HEK293 (cell line): ENCODE data around the gene ECT2.

Experiments used
- CTCF ChIA-PET: fragments of 350-600 bp; formaldehyde crosslinking; extraction: SDS; loops from one replicate; lab custom pipeline; 2021; ENCODE audit warnings: antibody characterized with exemption; lab: Yijun Ruan, JAX
- POLR2A ChIA-PET: fragments of 300-600 bp; formaldehyde crosslinking; extraction: SDS; loops from one replicate; lab custom pipeline; 2020; ENCODE audit warnings: antibody characterized with exemption, inconsistent platforms; lab: Yijun Ruan, JAX
- H3K27ac ChIP-seq: fragments of 200-500 bp; sonication (Bioruptor generic); 2 replicates; pipeline ENCODE4 v1.5.1; 2014; ENCODE audit warnings: low read depth, low read length, control low read depth, inconsistent platforms; ENCODE audit errors: extremely low read depth
- H3K36me3 ChIP-seq, 2 experiments: fragments of 200-500 bp in 1 of 2; sonication (Bioruptor generic) in 1 of 2; 1 replicate in 1 of 2; 2 replicates in 1 of 2; pipeline ENCODE4 v1.5.1; 2014 to 2017; ENCODE audit warnings: inconsistent platforms in 2 of 2, low read length in 2 of 2; ENCODE audit not compliant: control insufficient read depth in 2 of 2, insufficient read depth in 1 of 2
- H3K4me1 ChIP-seq: fragments of 200-500 bp; sonication (Bioruptor generic); 2 replicates; pipeline ENCODE4 v1.5.1; 2014; ENCODE audit warnings: mild to moderate bottlenecking, low read length, inconsistent platforms; ENCODE audit not compliant: control insufficient read depth, insufficient read depth
- H3K4me3 ChIP-seq: 2 replicates; pipeline ENCODE4 v1.5.1; 2011; ENCODE audit warnings: low read depth, mild to moderate bottlenecking, control low read depth, low read length, moderate library complexity
- H3K9me3 ChIP-seq: fragments of 200-500 bp; sonication (Bioruptor generic); 2 replicates; pipeline ENCODE4 v1.5.1; 2014; ENCODE audit warnings: low read depth, low read length, inconsistent platforms; ENCODE audit not compliant: control insufficient read depth, insufficient read depth
- KLF10 ChIP-seq: fragments of 450-650 bp; IDR thresholded peaks from 2 replicates; pipeline ENCODE4 v1.5.1; 2018; ENCODE audit warnings: missing biosample characterization, mild to moderate bottlenecking, missing genetic modification characterization
- OSR2 ChIP-seq: fragments of 450-650 bp; formaldehyde crosslinking; IDR thresholded peaks from 2 replicates; pipeline ENCODE4 v1.5.1; 2016; ENCODE audit warnings: missing biosample characterization, missing genetic modification characterization
- PRDM1 ChIP-seq: fragments of 450-650 bp; formaldehyde crosslinking; IDR thresholded peaks from 2 replicates; pipeline ENCODE4; 2016; ENCODE audit warnings: missing biosample characterization, missing genetic modification characterization
- SETDB1 ChIP-seq: IDR thresholded peaks from one replicate; pipeline ENCODE4 v1.6.1; 2017; ENCODE audit warnings: mild to moderate bottlenecking, low read length, moderate library complexity, mixed read lengths; ENCODE audit not compliant: insufficient read length
- YY2 ChIP-seq: fragments of 450-650 bp; formaldehyde crosslinking; IDR thresholded peaks from 2 replicates; pipeline ENCODE4 v1.5.1; 2016; ENCODE audit warnings: missing biosample characterization, missing genetic modification characterization
- ZBTB48 ChIP-seq: fragments of 450-650 bp; formaldehyde crosslinking; IDR thresholded peaks from 2 replicates; pipeline ENCODE4 v1.5.1; 2016; ENCODE audit warnings: missing biosample characterization, missing genetic modification characterization
- ZNF112 ChIP-seq: fragments of 450-650 bp; formaldehyde crosslinking; IDR thresholded peaks from 2 replicates; pipeline ENCODE4 v1.5.0; 2017; ENCODE audit warnings: missing biosample characterization, missing genetic modification characterization
- ZNF121 ChIP-seq: fragments of 450-650 bp; formaldehyde crosslinking; IDR thresholded peaks from 2 replicates; pipeline ENCODE4 v1.5.1; 2016; ENCODE audit warnings: missing biosample characterization, missing genetic modification characterization
- ZNF292 ChIP-seq: fragments of 450-650 bp; formaldehyde crosslinking; IDR thresholded peaks from 2 replicates; pipeline ENCODE4 v1.5.1; 2016; ENCODE audit warnings: low read depth, missing biosample characterization, missing genetic modification characterization, borderline replicate concordance
- ZNF335 ChIP-seq: fragments of 450-650 bp; formaldehyde crosslinking; conservative IDR thresholded peaks from 2 replicates; pipeline ENCODE4 v1.5.1; 2016; ENCODE audit warnings: missing biosample characterization, missing genetic modification characterization
- ZNF530 ChIP-seq: fragments of 450-650 bp; formaldehyde crosslinking; IDR thresholded peaks from 2 replicates; pipeline ENCODE4 v1.5.1; 2016; ENCODE audit warnings: low read depth, missing biosample characterization, missing genetic modification characterization
- ZNF701 ChIP-seq: fragments of 450-650 bp; formaldehyde crosslinking; IDR thresholded peaks from 2 replicates; pipeline ENCODE4 v1.5.1; 2016; ENCODE audit warnings: missing biosample characterization, missing genetic modification characterization
- ZSCAN16 ChIP-seq: fragments of 450-650 bp; formaldehyde crosslinking; IDR thresholded peaks from 2 replicates; pipeline ENCODE4 v1.5.1; 2016; ENCODE audit warnings: missing biosample characterization, missing genetic modification characterization
- ZSCAN30 ChIP-seq: fragments of 450-650 bp; IDR thresholded peaks from 2 replicates; pipeline ENCODE4 v1.5.1; 2018; ENCODE audit warnings: missing biosample characterization, mild to moderate bottlenecking, missing genetic modification characterization, moderate library complexity
- TF ChIP-seq, protein P1 (sequence below): fragments of 450-650 bp; formaldehyde crosslinking; IDR thresholded peaks from 2 replicates; pipeline ENCODE4 v1.5.1; 2016; ENCODE audit warnings: missing biosample characterization, missing genetic modification characterization
- TF ChIP-seq, protein P2 (sequence below): fragments of 450-650 bp; formaldehyde crosslinking; IDR thresholded peaks from 2 replicates; pipeline ENCODE4 v1.5.1; 2017; ENCODE audit warnings: missing biosample characterization, missing genetic modification characterization
- TF ChIP-seq, protein P3 (sequence below): fragments of 450-650 bp; formaldehyde crosslinking; IDR thresholded peaks from 2 replicates; pipeline ENCODE4 v1.5.1; 2017; ENCODE audit warnings: missing biosample characterization, missing genetic modification characterization
- TF ChIP-seq, protein P4 (sequence below): fragments of 450-650 bp; formaldehyde crosslinking; IDR thresholded peaks from 2 replicates; pipeline ENCODE4 v1.5.0; 2017; ENCODE audit warnings: missing biosample characterization, missing genetic modification characterization, borderline replicate concordance
- TF ChIP-seq, protein P5 (sequence below): fragments of 450-650 bp; formaldehyde crosslinking; IDR thresholded peaks from 2 replicates; pipeline ENCODE4 v1.5.1; 2016; ENCODE audit warnings: missing biosample characterization, missing genetic modification characterization
- TF ChIP-seq, protein P6 (sequence below): fragments of 450-650 bp; formaldehyde crosslinking; IDR thresholded peaks from 2 replicates; pipeline ENCODE4 v1.5.1; 2017; ENCODE audit warnings: missing biosample characterization, missing genetic modification characterization
- TF ChIP-seq, protein P7 (sequence below): fragments of 450-650 bp; formaldehyde crosslinking; IDR thresholded peaks from 2 replicates; pipeline ENCODE4 v1.5.1; 2016; ENCODE audit warnings: missing biosample characterization, missing genetic modification characterization

ECT2 gene

DNA sequence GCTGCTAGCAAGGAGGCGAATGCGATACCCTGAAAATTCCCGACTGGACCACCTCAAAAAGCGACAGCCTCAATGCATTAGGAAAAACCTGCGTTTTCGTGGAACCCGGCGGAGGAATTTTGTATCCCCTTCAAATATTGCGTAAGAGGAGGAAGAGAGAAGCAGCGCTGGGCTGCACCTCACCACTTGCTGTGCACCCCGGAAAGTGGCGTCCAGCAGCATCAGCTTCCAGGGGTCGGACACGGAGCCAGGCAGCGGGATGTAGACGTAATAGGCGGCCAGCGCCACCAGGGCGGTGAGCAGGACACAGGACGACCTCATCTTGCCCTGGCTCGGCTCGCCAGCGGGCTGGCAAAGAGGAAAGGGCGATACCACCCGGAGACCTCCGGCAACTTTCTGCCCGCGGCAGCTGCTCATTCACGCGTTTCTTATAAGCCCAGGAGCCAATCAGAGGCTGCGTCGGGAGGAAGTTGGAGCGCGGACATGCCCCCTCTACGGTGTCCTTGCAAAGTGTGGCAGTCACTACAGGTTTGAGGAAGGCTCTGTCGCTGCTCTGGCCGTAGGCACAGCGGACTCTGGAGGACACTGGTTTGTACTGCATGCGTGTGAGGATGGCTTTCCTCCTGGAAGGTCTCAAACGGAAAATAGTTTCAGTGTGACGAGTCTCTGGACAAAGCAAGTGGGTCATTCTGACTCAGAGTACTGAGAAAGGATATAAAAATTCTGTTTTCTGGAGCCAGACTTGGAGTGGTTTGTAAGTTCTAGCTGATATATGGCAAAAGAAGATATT lies 39.7 kb upstream of the ECT2 start, which contains the start of gene NCEH1:
Gene NCEH1 (minus strand): TSS at position 404 of the 790 bp plus-strand sequence. CDS start 83 bp downstream, at position 321.
- CTCF ChIA-PET: interaction anchor here (0.5 to 1.9 kb wide), 15 partner anchors 9 to 566 kb away, joined by 3 to 8 read pairs (median 3); no protein-coding TSS in a partner anchor
- Histone ChIP-seq H3K4me1 (no peaks in the 10 kb centered on the region), H3K27ac (no peak within 1 kb of the TSS; the same call in 1 of the 2 replicates), H3K36me3 (no peaks in the 10 kb centered on the region), H3K9me3 (no peaks in the 10 kb centered on the region), H3K4me3 (peak within 1 kb of the TSS; percentile 99)
- POLR2A ChIA-PET: interaction anchor here (1.0 to 1.4 kb wide), 4 partner anchors 9 to 40 kb away, joined by 4 to 6 read pairs (median 5); partner anchors contain the start of gene ECT2
- TF ChIP-seq, protein P1, sequence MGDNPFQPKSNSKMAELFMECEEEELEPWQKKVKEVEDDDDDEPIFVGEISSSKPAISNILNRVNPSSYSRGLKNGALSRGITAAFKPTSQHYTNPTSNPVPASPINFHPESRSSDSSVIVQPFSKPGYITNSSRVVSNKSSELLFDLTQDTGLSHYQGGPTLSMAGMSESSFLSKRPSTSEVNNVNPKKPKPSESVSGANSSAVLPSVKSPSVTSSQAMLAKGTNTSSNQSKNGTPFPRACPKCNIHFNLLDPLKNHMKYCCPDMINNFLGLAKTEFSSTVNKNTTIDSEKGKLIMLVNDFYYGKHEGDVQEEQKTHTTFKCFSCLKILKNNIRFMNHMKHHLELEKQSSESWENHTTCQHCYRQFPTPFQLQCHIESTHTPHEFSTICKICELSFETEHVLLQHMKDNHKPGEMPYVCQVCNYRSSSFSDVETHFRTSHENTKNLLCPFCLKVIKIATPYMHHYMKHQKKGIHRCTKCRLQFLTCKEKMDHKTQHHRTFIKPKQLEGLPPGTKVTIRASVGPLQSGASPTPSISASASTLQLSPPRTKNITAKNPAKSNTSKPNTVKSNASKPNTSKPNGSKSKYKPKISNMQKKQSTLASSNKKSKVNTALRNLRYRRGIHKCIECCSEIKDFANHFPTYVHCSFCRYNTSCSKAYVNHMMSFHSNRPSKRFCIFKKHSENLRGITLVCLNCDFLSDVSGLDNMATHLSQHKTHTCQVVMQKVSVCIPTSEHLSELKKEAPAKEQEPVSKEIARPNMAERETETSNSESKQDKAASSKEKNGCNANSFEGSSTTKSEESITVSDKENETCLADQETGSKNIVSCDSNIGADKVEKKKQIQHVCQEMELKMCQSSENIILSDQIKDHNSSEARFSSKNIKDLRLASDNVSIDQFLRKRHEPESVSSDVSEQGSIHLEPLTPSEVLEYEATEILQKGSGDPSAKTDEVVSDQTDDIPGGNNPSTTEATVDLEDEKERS: no peak
- no peak for TF ChIP-seq ZNF701 (tag by site-specific recombination)
- TF ChIP-seq, protein P2, sequence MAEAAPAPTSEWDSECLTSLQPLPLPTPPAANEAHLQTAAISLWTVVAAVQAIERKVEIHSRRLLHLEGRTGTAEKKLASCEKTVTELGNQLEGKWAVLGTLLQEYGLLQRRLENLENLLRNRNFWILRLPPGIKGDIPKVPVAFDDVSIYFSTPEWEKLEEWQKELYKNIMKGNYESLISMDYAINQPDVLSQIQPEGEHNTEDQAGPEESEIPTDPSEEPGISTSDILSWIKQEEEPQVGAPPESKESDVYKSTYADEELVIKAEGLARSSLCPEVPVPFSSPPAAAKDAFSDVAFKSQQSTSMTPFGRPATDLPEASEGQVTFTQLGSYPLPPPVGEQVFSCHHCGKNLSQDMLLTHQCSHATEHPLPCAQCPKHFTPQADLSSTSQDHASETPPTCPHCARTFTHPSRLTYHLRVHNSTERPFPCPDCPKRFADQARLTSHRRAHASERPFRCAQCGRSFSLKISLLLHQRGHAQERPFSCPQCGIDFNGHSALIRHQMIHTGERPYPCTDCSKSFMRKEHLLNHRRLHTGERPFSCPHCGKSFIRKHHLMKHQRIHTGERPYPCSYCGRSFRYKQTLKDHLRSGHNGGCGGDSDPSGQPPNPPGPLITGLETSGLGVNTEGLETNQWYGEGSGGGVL (tag by site-specific recombination): no peak
- no peak for TF ChIP-seq YY2
- no peak for TF ChIP-seq ZNF530 (tag by site-specific recombination)
- TF ChIP-seq, protein P3, sequence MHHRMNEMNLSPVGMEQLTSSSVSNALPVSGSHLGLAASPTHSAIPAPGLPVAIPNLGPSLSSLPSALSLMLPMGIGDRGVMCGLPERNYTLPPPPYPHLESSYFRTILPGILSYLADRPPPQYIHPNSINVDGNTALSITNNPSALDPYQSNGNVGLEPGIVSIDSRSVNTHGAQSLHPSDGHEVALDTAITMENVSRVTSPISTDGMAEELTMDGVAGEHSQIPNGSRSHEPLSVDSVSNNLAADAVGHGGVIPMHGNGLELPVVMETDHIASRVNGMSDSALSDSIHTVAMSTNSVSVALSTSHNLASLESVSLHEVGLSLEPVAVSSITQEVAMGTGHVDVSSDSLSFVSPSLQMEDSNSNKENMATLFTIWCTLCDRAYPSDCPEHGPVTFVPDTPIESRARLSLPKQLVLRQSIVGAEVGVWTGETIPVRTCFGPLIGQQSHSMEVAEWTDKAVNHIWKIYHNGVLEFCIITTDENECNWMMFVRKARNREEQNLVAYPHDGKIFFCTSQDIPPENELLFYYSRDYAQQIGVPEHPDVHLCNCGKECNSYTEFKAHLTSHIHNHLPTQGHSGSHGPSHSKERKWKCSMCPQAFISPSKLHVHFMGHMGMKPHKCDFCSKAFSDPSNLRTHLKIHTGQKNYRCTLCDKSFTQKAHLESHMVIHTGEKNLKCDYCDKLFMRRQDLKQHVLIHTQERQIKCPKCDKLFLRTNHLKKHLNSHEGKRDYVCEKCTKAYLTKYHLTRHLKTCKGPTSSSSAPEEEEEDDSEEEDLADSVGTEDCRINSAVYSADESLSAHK (tag by site-specific recombination): 0 out of 2 replicates have a peak, but pooled peaks have one; percentile 26
- TF ChIP-seq, protein P4, sequence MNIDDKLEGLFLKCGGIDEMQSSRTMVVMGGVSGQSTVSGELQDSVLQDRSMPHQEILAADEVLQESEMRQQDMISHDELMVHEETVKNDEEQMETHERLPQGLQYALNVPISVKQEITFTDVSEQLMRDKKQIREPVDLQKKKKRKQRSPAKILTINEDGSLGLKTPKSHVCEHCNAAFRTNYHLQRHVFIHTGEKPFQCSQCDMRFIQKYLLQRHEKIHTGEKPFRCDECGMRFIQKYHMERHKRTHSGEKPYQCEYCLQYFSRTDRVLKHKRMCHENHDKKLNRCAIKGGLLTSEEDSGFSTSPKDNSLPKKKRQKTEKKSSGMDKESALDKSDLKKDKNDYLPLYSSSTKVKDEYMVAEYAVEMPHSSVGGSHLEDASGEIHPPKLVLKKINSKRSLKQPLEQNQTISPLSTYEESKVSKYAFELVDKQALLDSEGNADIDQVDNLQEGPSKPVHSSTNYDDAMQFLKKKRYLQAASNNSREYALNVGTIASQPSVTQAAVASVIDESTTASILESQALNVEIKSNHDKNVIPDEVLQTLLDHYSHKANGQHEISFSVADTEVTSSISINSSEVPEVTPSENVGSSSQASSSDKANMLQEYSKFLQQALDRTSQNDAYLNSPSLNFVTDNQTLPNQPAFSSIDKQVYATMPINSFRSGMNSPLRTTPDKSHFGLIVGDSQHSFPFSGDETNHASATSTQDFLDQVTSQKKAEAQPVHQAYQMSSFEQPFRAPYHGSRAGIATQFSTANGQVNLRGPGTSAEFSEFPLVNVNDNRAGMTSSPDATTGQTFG (tag by site-specific recombination): no peak
- TF ChIP-seq ZNF121: no peak
- TF ChIP-seq, protein P5, sequence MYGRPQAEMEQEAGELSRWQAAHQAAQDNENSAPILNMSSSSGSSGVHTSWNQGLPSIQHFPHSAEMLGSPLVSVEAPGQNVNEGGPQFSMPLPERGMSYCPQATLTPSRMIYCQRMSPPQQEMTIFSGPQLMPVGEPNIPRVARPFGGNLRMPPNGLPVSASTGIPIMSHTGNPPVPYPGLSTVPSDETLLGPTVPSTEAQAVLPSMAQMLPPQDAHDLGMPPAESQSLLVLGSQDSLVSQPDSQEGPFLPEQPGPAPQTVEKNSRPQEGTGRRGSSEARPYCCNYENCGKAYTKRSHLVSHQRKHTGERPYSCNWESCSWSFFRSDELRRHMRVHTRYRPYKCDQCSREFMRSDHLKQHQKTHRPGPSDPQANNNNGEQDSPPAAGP: no peak
- TF ChIP-seq ZSCAN16 (tag by site-specific recombination): no peak
- TF ChIP-seq, protein P6, sequence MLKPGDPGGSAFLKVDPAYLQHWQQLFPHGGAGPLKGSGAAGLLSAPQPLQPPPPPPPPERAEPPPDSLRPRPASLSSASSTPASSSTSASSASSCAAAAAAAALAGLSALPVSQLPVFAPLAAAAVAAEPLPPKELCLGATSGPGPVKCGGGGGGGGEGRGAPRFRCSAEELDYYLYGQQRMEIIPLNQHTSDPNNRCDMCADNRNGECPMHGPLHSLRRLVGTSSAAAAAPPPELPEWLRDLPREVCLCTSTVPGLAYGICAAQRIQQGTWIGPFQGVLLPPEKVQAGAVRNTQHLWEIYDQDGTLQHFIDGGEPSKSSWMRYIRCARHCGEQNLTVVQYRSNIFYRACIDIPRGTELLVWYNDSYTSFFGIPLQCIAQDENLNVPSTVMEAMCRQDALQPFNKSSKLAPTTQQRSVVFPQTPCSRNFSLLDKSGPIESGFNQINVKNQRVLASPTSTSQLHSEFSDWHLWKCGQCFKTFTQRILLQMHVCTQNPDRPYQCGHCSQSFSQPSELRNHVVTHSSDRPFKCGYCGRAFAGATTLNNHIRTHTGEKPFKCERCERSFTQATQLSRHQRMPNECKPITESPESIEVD (tag by site-specific recombination): no peak
- peak; percentile 43 for TF ChIP-seq ZNF335 (tag by site-specific recombination)
- no peak for TF ChIP-seq SETDB1
- no peak for TF ChIP-seq ZNF112
- no peak for TF ChIP-seq ZNF292 (tag by site-specific recombination)
- TF ChIP-seq PRDM1: peak; percentile 82
- no peak; the same call in 1 of the 2 replicates for TF ChIP-seq ZSCAN30 (tag by site-specific recombination)
- TF ChIP-seq, protein P7, sequence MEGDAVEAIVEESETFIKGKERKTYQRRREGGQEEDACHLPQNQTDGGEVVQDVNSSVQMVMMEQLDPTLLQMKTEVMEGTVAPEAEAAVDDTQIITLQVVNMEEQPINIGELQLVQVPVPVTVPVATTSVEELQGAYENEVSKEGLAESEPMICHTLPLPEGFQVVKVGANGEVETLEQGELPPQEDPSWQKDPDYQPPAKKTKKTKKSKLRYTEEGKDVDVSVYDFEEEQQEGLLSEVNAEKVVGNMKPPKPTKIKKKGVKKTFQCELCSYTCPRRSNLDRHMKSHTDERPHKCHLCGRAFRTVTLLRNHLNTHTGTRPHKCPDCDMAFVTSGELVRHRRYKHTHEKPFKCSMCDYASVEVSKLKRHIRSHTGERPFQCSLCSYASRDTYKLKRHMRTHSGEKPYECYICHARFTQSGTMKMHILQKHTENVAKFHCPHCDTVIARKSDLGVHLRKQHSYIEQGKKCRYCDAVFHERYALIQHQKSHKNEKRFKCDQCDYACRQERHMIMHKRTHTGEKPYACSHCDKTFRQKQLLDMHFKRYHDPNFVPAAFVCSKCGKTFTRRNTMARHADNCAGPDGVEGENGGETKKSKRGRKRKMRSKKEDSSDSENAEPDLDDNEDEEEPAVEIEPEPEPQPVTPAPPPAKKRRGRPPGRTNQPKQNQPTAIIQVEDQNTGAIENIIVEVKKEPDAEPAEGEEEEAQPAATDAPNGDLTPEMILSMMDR (tag by site-specific recombination): peak; percentile 78
- no peak for TF ChIP-seq KLF10 (tag by site-specific recombination)
- 0 out of 2 replicates have a peak, but pooled peaks have one; percentile 2 for TF ChIP-seq ZBTB48 (tag by site-specific recombination)
- TF ChIP-seq OSR2 (tag by site-specific recombination): no peak
